Measurements from ENCODE around the gene FFAR3. TPM values are rescaled to one million over a fixed set of nuclear protein-coding genes. Genes with fewer than 3 reads are reported as not detected.
"Not testable (repeated sequence)": the region's sequence is repeated elsewhere in the genome, so short reads cannot be mapped to it uniquely, and the experiment has no call there.

Gene FFAR3
- total RNA-seq, 1 experiment from 2014 or later, result 0.11 TPM

DNA sequence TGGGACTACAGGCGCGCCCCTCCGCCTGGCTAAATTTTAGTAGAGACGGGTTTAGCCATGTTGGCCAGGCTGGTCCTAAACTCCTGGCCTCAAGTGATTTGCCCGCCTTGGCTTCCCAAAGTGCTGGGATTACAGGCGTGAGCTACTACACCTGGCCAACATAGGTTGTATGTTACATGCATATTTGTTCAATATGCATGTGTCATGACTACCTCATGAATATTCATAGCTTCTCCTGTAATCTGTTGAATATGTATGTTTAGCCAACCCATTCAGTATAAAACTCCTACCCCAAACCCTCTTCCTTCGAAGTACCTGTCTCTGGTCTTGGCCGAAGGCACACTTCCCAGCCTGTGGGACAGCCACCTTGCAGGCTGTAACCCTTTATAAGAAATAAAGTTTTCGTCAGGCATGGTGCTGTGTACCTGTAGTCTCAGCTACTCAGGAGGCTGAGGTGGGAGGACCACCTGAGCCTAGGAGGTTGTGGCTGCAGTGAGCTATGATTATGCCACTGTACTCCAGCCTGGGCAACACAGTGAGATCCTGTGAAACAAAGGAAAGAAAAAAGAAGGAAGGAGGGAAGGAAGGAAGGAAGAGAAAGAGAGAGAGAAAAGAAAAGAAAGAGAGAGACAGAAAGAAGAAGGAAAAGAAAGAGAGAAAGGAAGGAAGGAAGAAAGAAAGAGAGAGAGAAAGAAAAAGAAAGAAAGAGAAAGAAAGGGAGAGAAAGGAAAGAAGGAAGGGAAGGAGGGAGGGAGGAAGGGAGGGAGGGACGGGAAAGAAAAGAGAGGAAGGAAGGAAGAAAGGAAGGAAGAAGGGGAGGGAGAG is 41.9 kb downstream of the FFAR3 start:
- DNase-seq (ENCODE audit: low read depth), result no peak

DNA sequence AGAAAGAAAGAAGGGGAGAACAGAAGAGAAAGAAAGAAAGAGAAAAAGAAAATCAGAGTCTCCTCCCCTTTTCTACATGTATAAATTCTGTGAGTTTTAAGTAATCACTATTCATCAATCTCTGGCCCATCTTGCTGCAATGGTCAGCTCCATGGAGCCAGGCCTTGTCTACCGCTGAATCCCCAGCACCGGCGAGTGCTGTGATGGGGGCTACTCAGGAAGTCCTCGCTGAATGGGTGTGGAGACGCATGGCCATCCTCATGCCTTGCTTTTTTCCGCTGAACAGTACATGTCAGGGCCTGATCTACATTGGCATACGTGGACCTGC is 42.5 kb downstream of the FFAR3 start:
- no peak for DNase-seq (ENCODE audit: low read depth)

DNA sequence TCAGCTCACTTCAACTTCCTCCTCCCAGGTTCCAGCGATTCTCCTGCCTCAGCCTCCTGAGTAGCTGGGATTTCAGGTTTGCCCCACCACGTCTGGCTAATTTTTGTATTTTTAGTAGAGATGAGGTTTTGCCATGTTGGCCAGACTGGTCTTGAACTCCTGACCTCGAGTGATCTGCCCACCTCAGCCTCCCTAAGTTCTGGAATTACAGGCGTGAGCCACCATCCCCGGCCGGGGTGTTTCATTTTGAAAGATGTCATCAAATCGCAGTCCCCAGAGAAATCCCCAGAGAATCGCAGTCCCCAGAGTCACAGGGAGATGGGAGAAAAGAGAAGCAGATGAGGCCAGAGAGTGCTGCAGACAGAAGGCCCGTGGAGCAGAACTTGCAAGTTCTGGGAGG is 43.2 kb downstream of the FFAR3 start:
- DNase-seq (ENCODE audit: low read depth), result not testable (repeated sequence)

DNA sequence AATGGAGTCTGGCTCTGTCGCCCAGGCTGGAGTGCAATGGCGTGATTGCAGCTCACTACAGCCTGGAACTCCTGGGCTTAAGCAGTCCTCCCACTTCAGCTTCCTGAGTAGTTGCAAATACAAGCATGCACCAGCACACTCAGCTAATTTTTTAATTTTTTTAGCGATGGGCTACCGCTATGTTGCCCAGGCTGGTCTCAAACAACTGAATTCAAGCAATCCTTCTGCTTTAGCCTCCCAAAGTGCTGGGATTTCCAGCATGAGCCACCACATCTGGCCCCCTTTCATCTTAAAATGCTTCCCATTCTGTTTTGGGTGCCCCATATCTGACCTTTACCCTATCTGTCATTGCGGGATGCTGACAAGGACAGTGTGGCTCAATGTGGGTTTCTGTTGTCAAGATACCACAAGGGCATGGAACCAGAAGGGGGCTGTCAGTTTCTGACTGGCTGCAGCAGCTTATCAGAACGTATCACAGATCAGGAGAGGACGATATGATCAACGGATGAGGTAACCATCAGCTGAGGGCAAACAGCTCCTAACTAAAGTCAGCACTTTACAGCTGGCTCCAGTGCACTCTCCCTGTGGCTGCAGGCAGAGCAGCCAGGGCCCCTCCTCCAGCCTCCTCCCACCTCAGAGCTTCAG is 45.0 kb downstream of the FFAR3 start:
- DNase-seq (ENCODE audit: low read depth), result no peak

DNA sequence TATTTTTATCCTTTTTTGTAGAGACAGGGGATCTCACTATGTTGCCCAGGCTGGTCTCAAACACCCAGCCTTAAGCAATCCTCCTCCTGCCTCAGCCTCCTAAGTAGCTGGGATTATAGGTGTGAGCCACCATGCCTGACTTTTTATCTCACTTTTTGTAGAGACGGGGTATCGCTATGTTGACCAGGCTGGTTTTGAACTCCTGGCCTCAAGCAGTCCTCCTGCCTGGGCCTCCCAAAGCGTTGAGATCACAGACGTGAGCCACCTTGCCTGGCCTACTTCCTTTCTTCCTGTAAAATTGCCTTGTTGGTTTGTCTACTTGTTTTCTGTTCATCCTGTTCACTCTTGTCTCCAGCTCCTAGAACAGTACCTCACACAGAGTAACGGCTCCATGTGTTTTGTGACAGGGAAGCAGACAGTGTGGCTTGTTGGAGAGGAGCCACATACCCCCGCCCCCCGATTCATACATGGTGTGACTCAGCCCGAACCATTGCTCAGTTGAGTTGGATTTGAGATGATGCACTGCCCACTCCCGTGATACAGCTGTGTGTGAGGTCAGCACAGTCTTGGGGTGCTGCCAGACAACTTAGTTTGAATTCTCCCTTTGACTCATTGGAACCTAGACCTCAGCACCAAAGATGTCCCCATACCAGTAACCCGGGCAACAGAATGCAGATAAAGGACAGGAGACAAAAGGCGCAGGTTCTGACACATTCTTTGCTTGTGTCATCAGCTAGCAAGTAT is 46.8 kb downstream of the FFAR3 start:
- peak; percentile 96 for DNase-seq (ENCODE audit: low read depth)

DNA sequence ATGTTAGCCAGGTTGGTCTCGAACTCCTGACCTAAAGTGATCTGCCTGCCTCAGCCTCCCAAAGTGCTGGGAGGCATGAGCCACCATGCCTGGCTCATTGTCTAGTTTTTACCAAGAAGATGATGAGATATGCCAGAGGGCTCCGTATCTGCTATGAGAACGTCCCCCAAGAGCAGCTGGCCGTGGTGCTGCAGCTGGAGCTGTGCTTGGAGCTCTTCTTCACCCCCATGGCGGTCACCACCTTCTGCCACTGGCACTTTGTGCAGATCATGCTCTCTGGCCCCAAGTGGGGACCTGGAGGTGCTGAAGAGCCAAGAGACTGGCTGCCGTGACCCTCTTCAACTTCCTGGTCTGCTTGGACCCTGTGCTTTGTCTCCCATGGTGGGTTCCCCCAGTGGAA is 49.4 kb downstream of the FFAR3 start:
- no peak for DNase-seq (ENCODE audit: low read depth)

DNA sequence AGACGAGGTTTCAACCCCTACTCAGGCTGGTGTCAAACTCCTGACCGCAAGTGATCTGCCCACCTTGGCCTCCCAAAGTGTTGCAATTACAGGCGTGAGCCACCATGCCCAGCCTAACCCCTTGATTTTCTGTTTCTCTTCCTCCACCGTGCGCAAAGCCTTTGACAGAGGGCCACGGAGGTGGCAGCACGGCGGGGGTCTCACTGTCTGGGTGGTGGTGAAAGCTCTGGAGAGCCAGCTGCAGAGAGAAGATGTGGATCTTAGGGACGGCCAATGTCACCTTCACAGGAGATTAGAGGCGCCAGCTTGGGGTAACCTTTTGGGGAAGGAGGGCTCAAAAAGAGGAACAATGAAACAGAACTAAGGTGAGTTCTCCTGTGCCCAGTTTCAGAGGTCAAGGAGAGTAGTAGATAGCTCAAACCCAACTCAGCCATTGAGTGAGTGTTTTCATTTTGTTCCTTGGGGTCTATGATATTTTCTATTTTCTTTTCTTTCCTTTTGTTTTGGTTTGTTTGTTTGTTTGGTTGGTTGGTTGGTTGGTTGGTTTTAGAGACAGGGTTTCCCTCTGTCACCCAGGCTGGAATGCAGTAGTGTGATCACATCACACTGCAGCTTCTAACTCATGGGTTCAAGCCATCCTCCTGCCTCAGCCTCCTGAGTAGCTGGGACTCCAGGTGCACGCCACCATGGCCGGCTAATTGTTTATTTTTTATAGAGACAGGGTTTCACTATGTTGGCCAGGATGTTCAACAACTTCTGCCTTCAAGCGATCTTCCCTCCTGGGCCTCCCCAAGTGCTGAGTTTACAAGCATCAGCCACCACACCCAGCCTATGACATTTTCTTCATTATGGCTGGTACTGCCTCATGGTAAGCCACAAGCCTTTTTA is 50.3 kb downstream of the FFAR3 start:
- no peak for DNase-seq (ENCODE audit: low read depth)

DNA sequence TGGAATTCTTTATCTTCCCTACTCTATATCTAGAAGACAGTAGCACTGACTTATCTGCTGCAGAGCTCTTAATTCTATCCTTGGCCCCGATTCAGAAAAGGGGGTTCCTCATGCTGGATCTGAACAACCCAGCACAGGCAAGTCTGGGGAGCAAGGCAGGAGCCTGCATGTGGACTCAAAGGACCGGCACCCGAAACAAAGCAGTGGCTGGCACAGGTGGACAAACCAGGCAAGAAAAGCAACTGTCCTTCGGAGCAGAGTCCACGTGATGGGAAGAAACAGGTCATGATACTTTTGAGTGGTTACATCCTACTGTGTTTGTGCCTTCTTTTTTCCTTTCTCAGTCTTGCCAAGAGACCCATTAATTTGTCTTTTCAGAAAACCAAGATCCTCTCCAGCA is 50.9 kb downstream of the FFAR3 start:
- no peak for DNase-seq (ENCODE audit: low read depth)

Other genes with a start within 250 kb of the FFAR3 start
- not detected in 2 replicates for gene FXYD3, start 242.6 kb upstream of the FFAR3 start, total RNA-seq (2014; rRNA removed; shearing (Covaris generic))
- gene LGI4, start 223.4 kb upstream of the FFAR3 start, total RNA-seq (2014; rRNA removed; shearing (Covaris generic)), result not detected in 2 replicates
- gene FXYD1, start 219.6 kb upstream of the FFAR3 start, total RNA-seq (2014; rRNA removed; shearing (Covaris generic)), result not detected in 2 replicates
- gene FXYD7, start 215.2 kb upstream of the FFAR3 start, total RNA-seq (2014; rRNA removed; shearing (Covaris generic)), result 0.66 and 1.7 TPM in 2 replicates
- gene FXYD5, start 203.7 kb upstream of the FFAR3 start, total RNA-seq (2014; rRNA removed; shearing (Covaris generic)), result 255 and 385 TPM in 2 replicates
- not detected in 2 replicates for gene FAM187B, start 129.7 kb upstream of the FFAR3 start, total RNA-seq (2014; rRNA removed; shearing (Covaris generic))
- 0.23 and 1.3 TPM in 2 replicates for gene LSR, start 109.5 kb upstream of the FFAR3 start, total RNA-seq (2014; rRNA removed; shearing (Covaris generic))
- gene USF2, start 89.5 kb upstream of the FFAR3 start, total RNA-seq (2014; rRNA removed; shearing (Covaris generic)), result 106 and 129 TPM in 2 replicates
- not detected in 2 replicates for gene HAMP, start 75.9 kb upstream of the FFAR3 start, total RNA-seq (2014; rRNA removed; shearing (Covaris generic))
- not detected in 2 replicates for gene MAG, start 66.3 kb upstream of the FFAR3 start, total RNA-seq (2014; rRNA removed; shearing (Covaris generic))
- gene CD22, start 29.3 kb upstream of the FFAR3 start, total RNA-seq (2014; rRNA removed; shearing (Covaris generic)), result 23.2 and 27.6 TPM in 2 replicates
- gene FFAR1, start 10.6 kb upstream of the FFAR3 start, total RNA-seq (2014; rRNA removed; shearing (Covaris generic)), result 0.06 TPM in 1 of 2 replicates, not detected in the other
- not detected in 2 replicates for gene GPR42, start 12.6 kb downstream of the FFAR3 start, total RNA-seq (2014; rRNA removed; shearing (Covaris generic))
- not detected in 2 replicates for gene FFAR2, start 89.8 kb downstream of the FFAR3 start, total RNA-seq (2014; rRNA removed; shearing (Covaris generic))
- not detected in 2 replicates for gene KRTDAP, start 132.0 kb downstream of the FFAR3 start, total RNA-seq (2014; rRNA removed; shearing (Covaris generic))
- 34.4 and 53.0 TPM in 2 replicates for gene DMKN, start 155.2 kb downstream of the FFAR3 start, total RNA-seq (2014; rRNA removed; shearing (Covaris generic))
- 3.0 and 14.9 TPM in 2 replicates for gene SBSN, start 169.9 kb downstream of the FFAR3 start, total RNA-seq (2014; rRNA removed; shearing (Covaris generic))
- not detected in 2 replicates for gene GAPDHS, start 175.0 kb downstream of the FFAR3 start, total RNA-seq (2014; rRNA removed; shearing (Covaris generic))
- gene TMEM147, start 187.2 kb downstream of the FFAR3 start, total RNA-seq (2014; rRNA removed; shearing (Covaris generic)), result 162 and 178 TPM in 2 replicates
- gene ATP4A, start 205.2 kb downstream of the FFAR3 start, total RNA-seq (2014; rRNA removed; shearing (Covaris generic)), result not detected in 2 replicates
- not detected in 2 replicates for gene PMIS2, start 227.7 kb downstream of the FFAR3 start, total RNA-seq (2014; rRNA removed; shearing (Covaris generic))

Measured in HT1080 (cell line).